AG10803 (cell line): Measurements from ENCODE around the gene ARL2BP.

ENCODE experiments used
- DNase-seq: peaks from one replicate; pipeline ENCODE4 v3.0.0; 2010; ENCODE audit warnings: low read depth
- H3K4me3 ChIP-seq: 2 replicates; pipeline ENCODE4 v1.5.1; 2011; ENCODE audit warnings: mild to moderate bottlenecking, low read length, control low read depth
- CTCF ChIP-seq: conservative IDR thresholded peaks from 2 replicates; pipeline ENCODE4 v1.5.1; 2011; ENCODE audit warnings: mild to moderate bottlenecking, low read length, control low read depth, inconsistent platforms

ARL2BP gene

GRCh38 chr16:57208926-57209325 is 36.1 kb upstream of the ARL2BP start:
- H3K4me3 ChIP-seq: no peak overlapping the region
- TF ChIP-seq CTCF: no peak
- no peak for DNase-seq

- no peak for DNase-seq
- TF ChIP-seq CTCF: no peak
- no peak overlapping the region for H3K4me3 ChIP-seq
Measured at GRCh38 chr16:57209780-57210179, 35.3 kb upstream of the ARL2BP start.

- H3K4me3 ChIP-seq: no peak overlapping the region
- no peak for TF ChIP-seq CTCF
- peak; percentile 26 for DNase-seq
Measured at GRCh38 chr16:57213462-57213861, 31.6 kb upstream of the ARL2BP start.

- TF ChIP-seq CTCF: no peak
- DNase-seq: no peak
- H3K4me3 ChIP-seq: no peak overlapping the region
Measured at GRCh38 chr16:57216968-57217367, 28.1 kb upstream of the ARL2BP start.

GRCh38 chr16:57223057-57223456 is 22.0 kb upstream of the ARL2BP start:
- TF ChIP-seq CTCF: no peak
- no peak for DNase-seq
- no peak overlapping the region for H3K4me3 ChIP-seq

- TF ChIP-seq CTCF: no peak
- no peak overlapping the region for H3K4me3 ChIP-seq
- no peak for DNase-seq
Measured at GRCh38 chr16:57224651-57225335, 20.3 kb upstream of the ARL2BP start.

GRCh38 chr16:57225978-57226377 is 19.1 kb upstream of the ARL2BP start:
- H3K4me3 ChIP-seq: no peak overlapping the region
- TF ChIP-seq CTCF: no peak
- DNase-seq: no peak
